ENCODE measurements around the gene ROBO2.

- TF ChIP-seq, protein P1, sequence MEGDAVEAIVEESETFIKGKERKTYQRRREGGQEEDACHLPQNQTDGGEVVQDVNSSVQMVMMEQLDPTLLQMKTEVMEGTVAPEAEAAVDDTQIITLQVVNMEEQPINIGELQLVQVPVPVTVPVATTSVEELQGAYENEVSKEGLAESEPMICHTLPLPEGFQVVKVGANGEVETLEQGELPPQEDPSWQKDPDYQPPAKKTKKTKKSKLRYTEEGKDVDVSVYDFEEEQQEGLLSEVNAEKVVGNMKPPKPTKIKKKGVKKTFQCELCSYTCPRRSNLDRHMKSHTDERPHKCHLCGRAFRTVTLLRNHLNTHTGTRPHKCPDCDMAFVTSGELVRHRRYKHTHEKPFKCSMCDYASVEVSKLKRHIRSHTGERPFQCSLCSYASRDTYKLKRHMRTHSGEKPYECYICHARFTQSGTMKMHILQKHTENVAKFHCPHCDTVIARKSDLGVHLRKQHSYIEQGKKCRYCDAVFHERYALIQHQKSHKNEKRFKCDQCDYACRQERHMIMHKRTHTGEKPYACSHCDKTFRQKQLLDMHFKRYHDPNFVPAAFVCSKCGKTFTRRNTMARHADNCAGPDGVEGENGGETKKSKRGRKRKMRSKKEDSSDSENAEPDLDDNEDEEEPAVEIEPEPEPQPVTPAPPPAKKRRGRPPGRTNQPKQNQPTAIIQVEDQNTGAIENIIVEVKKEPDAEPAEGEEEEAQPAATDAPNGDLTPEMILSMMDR (IDR thresholded peaks at IDR 0.05), result no peak
- TF ChIP-seq POLR2A (IDR thresholded peaks at IDR 0.05) (no peak), POLR2AphosphoS5 (IDR thresholded peaks at IDR 0.05) (no peak)
Measured at GRCh38 chr3:77142578-77142977, 102.7 kb downstream of the ROBO2 start.
